Hepatocyte (in vitro differentiated cells): ENCODE results near the gene KANK2.

ENCODE experiments used
- EZH2 ChIP-seq: fragments of 200-600 bp; sonication (generic); IDR thresholded peaks from 2 replicates; pipeline ENCODE4 v1.6.1; 2016; ENCODE audit warnings: antibody characterized with exemption, mild to moderate bottlenecking, borderline replicate concordance
- TF ChIP-seq, protein P1 (sequence below): fragments of 200-600 bp; sonication (generic); IDR thresholded peaks from 2 replicates; pipeline ENCODE4 v1.5.1; 2016; ENCODE audit warnings: antibody characterized with exemption, mild to moderate bottlenecking; ENCODE audit not compliant: poor library complexity

DNA sequence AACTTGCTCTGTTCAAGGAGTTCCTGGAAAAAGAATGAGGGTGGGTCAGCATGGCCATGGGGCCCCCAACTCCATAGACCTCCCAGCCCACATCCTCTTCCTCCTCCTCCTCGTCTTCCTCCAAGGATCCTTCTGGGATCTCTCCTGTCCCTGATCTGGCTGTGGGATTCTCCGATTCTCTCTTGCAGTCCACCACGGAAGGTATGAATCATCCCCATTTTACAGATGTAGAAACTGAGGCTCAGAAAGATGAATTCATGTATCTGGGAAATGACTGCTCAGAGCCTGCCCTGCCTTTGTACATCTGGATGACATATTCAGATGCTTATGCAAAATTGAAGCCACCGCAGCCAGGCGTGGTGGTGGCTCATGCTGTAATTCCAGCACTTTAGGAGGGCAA lies 2.2 kb upstream of the KANK2 start:
- TF ChIP-seq, protein P1, sequence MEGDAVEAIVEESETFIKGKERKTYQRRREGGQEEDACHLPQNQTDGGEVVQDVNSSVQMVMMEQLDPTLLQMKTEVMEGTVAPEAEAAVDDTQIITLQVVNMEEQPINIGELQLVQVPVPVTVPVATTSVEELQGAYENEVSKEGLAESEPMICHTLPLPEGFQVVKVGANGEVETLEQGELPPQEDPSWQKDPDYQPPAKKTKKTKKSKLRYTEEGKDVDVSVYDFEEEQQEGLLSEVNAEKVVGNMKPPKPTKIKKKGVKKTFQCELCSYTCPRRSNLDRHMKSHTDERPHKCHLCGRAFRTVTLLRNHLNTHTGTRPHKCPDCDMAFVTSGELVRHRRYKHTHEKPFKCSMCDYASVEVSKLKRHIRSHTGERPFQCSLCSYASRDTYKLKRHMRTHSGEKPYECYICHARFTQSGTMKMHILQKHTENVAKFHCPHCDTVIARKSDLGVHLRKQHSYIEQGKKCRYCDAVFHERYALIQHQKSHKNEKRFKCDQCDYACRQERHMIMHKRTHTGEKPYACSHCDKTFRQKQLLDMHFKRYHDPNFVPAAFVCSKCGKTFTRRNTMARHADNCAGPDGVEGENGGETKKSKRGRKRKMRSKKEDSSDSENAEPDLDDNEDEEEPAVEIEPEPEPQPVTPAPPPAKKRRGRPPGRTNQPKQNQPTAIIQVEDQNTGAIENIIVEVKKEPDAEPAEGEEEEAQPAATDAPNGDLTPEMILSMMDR, result no peak
- no peak for TF ChIP-seq EZH2
